ENCODE results near the gene CDH2.

GRCh38 chr18:28065031-28065792 is 111.7 kb downstream of the CDH2 start:
- TF ChIP-seq CTCF (conservative IDR thresholded peaks at IDR 0.05 in 1 of 2, IDR thresholded peaks at IDR 0.05 in 1 of 2; ENCODE audit: low read depth in 1 of 2, low read length in 2 of 2) (no peak), EZH2 (IDR thresholded peaks at IDR 0.05; ENCODE audit: low read length, missing control alignments) (no peak)
